B cell (primary cell): ENCODE data around the gene CLCA1.

Source experiments
- EZH2 ChIP-seq: IDR thresholded peaks from 2 replicates; pipeline ENCODE4 v1.6.1; 2012; ENCODE audit warnings: borderline replicate concordance, low read depth, mild to moderate bottlenecking, moderate library complexity, low read length; ENCODE audit not compliant: insufficient read depth, poor library complexity, severe bottlenecking
- TF ChIP-seq, protein P1 (sequence below): fragments of 200-600 bp; IDR thresholded peaks from one replicate; pipeline ENCODE4 v1.8.0; 2022; ENCODE audit warnings: antibody characterized with exemption, mild to moderate bottlenecking

DNA sequence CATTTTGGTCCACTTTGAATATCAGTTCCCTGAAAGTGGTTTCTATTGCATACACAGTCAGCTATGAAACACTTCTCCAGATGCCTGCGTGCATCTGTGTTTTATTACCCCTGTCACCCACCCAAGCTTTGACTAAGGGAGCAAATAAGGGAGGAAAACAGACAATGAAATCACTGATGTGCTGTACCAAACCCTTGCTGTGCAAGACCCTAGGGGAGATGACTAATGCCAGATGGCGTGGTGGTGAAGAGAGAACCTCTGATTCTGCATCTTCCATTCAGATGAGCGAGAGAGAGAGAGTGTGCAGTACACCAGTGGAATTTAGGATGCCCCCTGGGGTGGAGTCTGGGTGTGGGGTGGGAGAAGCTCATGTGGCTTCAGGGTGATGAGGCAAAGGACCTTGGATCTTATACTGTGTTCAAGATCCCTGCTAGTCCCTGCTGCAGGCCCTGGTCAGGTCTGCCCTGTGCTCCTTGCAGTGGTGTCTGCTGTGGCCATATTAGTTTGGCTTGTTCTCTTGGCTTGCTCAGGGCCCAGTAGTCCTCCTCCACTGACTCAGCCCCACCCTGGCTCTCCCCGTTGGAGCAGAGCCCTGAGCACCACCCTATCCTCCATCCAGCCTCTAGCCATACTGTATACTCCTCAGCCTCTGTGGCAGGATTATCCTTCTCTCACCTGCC lies 18.5 kb downstream of the CLCA1 start:
- TF ChIP-seq, protein P1, sequence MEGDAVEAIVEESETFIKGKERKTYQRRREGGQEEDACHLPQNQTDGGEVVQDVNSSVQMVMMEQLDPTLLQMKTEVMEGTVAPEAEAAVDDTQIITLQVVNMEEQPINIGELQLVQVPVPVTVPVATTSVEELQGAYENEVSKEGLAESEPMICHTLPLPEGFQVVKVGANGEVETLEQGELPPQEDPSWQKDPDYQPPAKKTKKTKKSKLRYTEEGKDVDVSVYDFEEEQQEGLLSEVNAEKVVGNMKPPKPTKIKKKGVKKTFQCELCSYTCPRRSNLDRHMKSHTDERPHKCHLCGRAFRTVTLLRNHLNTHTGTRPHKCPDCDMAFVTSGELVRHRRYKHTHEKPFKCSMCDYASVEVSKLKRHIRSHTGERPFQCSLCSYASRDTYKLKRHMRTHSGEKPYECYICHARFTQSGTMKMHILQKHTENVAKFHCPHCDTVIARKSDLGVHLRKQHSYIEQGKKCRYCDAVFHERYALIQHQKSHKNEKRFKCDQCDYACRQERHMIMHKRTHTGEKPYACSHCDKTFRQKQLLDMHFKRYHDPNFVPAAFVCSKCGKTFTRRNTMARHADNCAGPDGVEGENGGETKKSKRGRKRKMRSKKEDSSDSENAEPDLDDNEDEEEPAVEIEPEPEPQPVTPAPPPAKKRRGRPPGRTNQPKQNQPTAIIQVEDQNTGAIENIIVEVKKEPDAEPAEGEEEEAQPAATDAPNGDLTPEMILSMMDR, result no peak
- no peak for TF ChIP-seq EZH2
